HEK293 (cell line): Measurements from ENCODE around the gene NPC1.

Experiments used
- CTCF ChIA-PET: fragments of 350-600 bp; formaldehyde crosslinking; extraction: SDS; loops from one replicate; lab custom pipeline; 2021; ENCODE audit warnings: antibody characterized with exemption; lab: Yijun Ruan, JAX
- POLR2A ChIA-PET: fragments of 300-600 bp; formaldehyde crosslinking; extraction: SDS; loops from one replicate; lab custom pipeline; 2020; ENCODE audit warnings: antibody characterized with exemption, inconsistent platforms; lab: Yijun Ruan, JAX
- H3K27ac ChIP-seq: fragments of 200-500 bp; sonication (Bioruptor generic); 2 replicates; pipeline ENCODE4 v1.5.1; 2014; ENCODE audit warnings: low read depth, low read length, control low read depth, inconsistent platforms; ENCODE audit errors: extremely low read depth
- H3K36me3 ChIP-seq, 2 experiments: fragments of 200-500 bp in 1 of 2; sonication (Bioruptor generic) in 1 of 2; 1 replicate in 1 of 2; 2 replicates in 1 of 2; pipeline ENCODE4 v1.5.1; 2014 to 2017; ENCODE audit warnings: inconsistent platforms in 2 of 2, low read length in 2 of 2; ENCODE audit not compliant: control insufficient read depth in 2 of 2, insufficient read depth in 1 of 2
- H3K4me1 ChIP-seq: fragments of 200-500 bp; sonication (Bioruptor generic); 2 replicates; pipeline ENCODE4 v1.5.1; 2014; ENCODE audit warnings: mild to moderate bottlenecking, low read length, inconsistent platforms; ENCODE audit not compliant: control insufficient read depth, insufficient read depth
- H3K4me3 ChIP-seq: 2 replicates; pipeline ENCODE4 v1.5.1; 2011; ENCODE audit warnings: low read depth, mild to moderate bottlenecking, control low read depth, low read length, moderate library complexity
- H3K9me3 ChIP-seq: fragments of 200-500 bp; sonication (Bioruptor generic); 2 replicates; pipeline ENCODE4 v1.5.1; 2014; ENCODE audit warnings: low read depth, low read length, inconsistent platforms; ENCODE audit not compliant: control insufficient read depth, insufficient read depth
- GLIS1 ChIP-seq: fragments of 450-650 bp; formaldehyde crosslinking; IDR thresholded peaks from 2 replicates; pipeline ENCODE4 v1.5.1; 2016; ENCODE audit warnings: missing biosample characterization, missing genetic modification characterization
- IKZF3 ChIP-seq: fragments of 450-650 bp; IDR thresholded peaks from 2 replicates; pipeline ENCODE4 v1.5.0; 2018; ENCODE audit warnings: missing biosample characterization, mild to moderate bottlenecking, missing genetic modification characterization, moderate library complexity
- KLF10 ChIP-seq: fragments of 450-650 bp; IDR thresholded peaks from 2 replicates; pipeline ENCODE4 v1.5.1; 2018; ENCODE audit warnings: missing biosample characterization, mild to moderate bottlenecking, missing genetic modification characterization
- SP7 ChIP-seq: fragments of 450-650 bp; formaldehyde crosslinking; IDR thresholded peaks from 2 replicates; pipeline ENCODE4 v1.5.1; 2016; ENCODE audit warnings: missing biosample characterization, missing genetic modification characterization
- TCF7L2 ChIP-seq: IDR thresholded peaks from 2 replicates; pipeline ENCODE4 v1.6.1; 2011; ENCODE audit warnings: low read depth, mild to moderate bottlenecking, inconsistent platforms, low read length, moderate library complexity, borderline replicate concordance
- ZBTB7A ChIP-seq: fragments of 450-650 bp; formaldehyde crosslinking; IDR thresholded peaks from 2 replicates; pipeline ENCODE4 v1.5.1; 2016; ENCODE audit warnings: low read depth, missing biosample characterization, missing genetic modification characterization
- ZFHX2 ChIP-seq: fragments of 450-650 bp; formaldehyde crosslinking; conservative IDR thresholded peaks from 2 replicates; pipeline ENCODE4 v1.5.1; 2016; ENCODE audit warnings: missing biosample characterization, missing genetic modification characterization
- ZNF146 ChIP-seq: fragments of 450-650 bp; formaldehyde crosslinking; IDR thresholded peaks from 2 replicates; pipeline ENCODE4 v1.5.1; 2016; ENCODE audit warnings: missing biosample characterization, missing genetic modification characterization
- ZNF16 ChIP-seq: fragments of 450-650 bp; formaldehyde crosslinking; IDR thresholded peaks from 2 replicates; pipeline ENCODE4 v1.5.1; 2016; ENCODE audit warnings: low read depth, missing biosample characterization, missing genetic modification characterization
- ZNF221 ChIP-seq: fragments of 450-650 bp; formaldehyde crosslinking; IDR thresholded peaks from 2 replicates; pipeline ENCODE4 v1.5.1; 2017; ENCODE audit warnings: missing biosample characterization, missing genetic modification characterization, borderline replicate concordance
- ZNF335 ChIP-seq: fragments of 450-650 bp; formaldehyde crosslinking; conservative IDR thresholded peaks from 2 replicates; pipeline ENCODE4 v1.5.1; 2016; ENCODE audit warnings: missing biosample characterization, missing genetic modification characterization
- ZNF426 ChIP-seq: fragments of 450-650 bp; formaldehyde crosslinking; IDR thresholded peaks from 2 replicates; pipeline ENCODE4 v1.5.1; 2017; ENCODE audit warnings: missing biosample characterization, missing genetic modification characterization, mild to moderate bottlenecking, inconsistent platforms, moderate library complexity
- ZNF514 ChIP-seq: fragments of 450-650 bp; formaldehyde crosslinking; IDR thresholded peaks from 2 replicates; pipeline ENCODE4 v1.5.1; 2016; ENCODE audit warnings: missing biosample characterization, missing genetic modification characterization
- ZNF521 ChIP-seq: fragments of 450-650 bp; formaldehyde crosslinking; IDR thresholded peaks from 2 replicates; pipeline ENCODE4 v1.5.1; 2017; ENCODE audit warnings: missing biosample characterization, mild to moderate bottlenecking, missing genetic modification characterization
- ZNF530 ChIP-seq: fragments of 450-650 bp; formaldehyde crosslinking; IDR thresholded peaks from 2 replicates; pipeline ENCODE4 v1.5.1; 2016; ENCODE audit warnings: low read depth, missing biosample characterization, missing genetic modification characterization
- ZNF544 ChIP-seq: fragments of 450-650 bp; formaldehyde crosslinking; IDR thresholded peaks from 2 replicates; pipeline ENCODE4 v1.5.0; 2017; ENCODE audit warnings: missing biosample characterization, missing genetic modification characterization
- ZNF560 ChIP-seq: fragments of 450-650 bp; formaldehyde crosslinking; IDR thresholded peaks from 2 replicates; pipeline ENCODE4 v1.5.1; 2017; ENCODE audit warnings: missing biosample characterization, missing genetic modification characterization, borderline replicate concordance
- ZNF629 ChIP-seq: fragments of 450-650 bp; formaldehyde crosslinking; IDR thresholded peaks from 2 replicates; pipeline ENCODE4 v1.5.1; 2017; ENCODE audit warnings: missing biosample characterization, missing genetic modification characterization
- ZNF664 ChIP-seq: fragments of 450-650 bp; formaldehyde crosslinking; IDR thresholded peaks from 2 replicates; pipeline ENCODE4 v1.5.1; 2016; ENCODE audit warnings: missing biosample characterization, missing genetic modification characterization
- ZNF670 ChIP-seq: fragments of 450-650 bp; formaldehyde crosslinking; IDR thresholded peaks from 2 replicates; pipeline ENCODE4 v1.5.1; 2016; ENCODE audit warnings: missing biosample characterization, missing genetic modification characterization, low read depth
- ZNF776 ChIP-seq: fragments of 450-650 bp; formaldehyde crosslinking; IDR thresholded peaks from 2 replicates; pipeline ENCODE4 v1.5.0; 2017; ENCODE audit warnings: missing biosample characterization, missing genetic modification characterization, borderline replicate concordance
- ZSCAN30 ChIP-seq: fragments of 450-650 bp; IDR thresholded peaks from 2 replicates; pipeline ENCODE4 v1.5.1; 2018; ENCODE audit warnings: missing biosample characterization, mild to moderate bottlenecking, missing genetic modification characterization, moderate library complexity
- TF ChIP-seq, protein P1 (sequence below): fragments of 450-650 bp; formaldehyde crosslinking; IDR thresholded peaks from 2 replicates; pipeline ENCODE4 v1.5.1; 2017; ENCODE audit warnings: missing biosample characterization, mild to moderate bottlenecking, missing genetic modification characterization, moderate library complexity
- TF ChIP-seq, protein P2 (sequence below): fragments of 450-650 bp; formaldehyde crosslinking; IDR thresholded peaks from 2 replicates; pipeline ENCODE4 v1.5.1; 2016; ENCODE audit warnings: missing biosample characterization, missing genetic modification characterization, borderline replicate concordance
- TF ChIP-seq, protein P3 (sequence below): fragments of 450-650 bp; formaldehyde crosslinking; IDR thresholded peaks from 2 replicates; pipeline ENCODE4 v1.5.1; 2016; ENCODE audit warnings: missing biosample characterization, missing genetic modification characterization
- TF ChIP-seq, protein P4 (sequence below): fragments of 450-650 bp; formaldehyde crosslinking; IDR thresholded peaks from 2 replicates; pipeline ENCODE4 v1.5.1; 2017; ENCODE audit warnings: missing biosample characterization, missing genetic modification characterization
- TF ChIP-seq, protein P5 (sequence below): fragments of 450-650 bp; formaldehyde crosslinking; IDR thresholded peaks from 2 replicates; pipeline ENCODE4 v1.5.1; 2016; ENCODE audit warnings: missing biosample characterization, missing genetic modification characterization

NPC1 gene

DNA sequence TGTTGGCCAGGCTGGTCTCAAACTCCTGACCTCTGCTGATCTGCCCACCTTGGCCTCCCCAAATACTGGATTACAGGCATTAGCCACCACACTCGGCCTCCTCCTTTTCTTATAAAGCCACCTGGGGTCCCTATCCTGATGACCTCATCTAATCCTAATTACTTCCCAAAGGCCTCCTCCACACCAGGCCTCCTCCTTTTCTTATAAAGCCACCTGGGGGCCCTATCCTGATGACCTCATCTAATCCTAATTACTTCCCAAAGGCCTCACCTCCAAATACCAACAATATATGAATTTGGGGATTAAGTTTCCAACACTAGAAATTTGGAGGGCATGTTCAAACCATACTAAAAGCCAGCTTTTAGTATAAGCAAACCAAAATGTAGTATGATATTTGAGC, 92.7 kb downstream of the NPC1 start:
- ChIA-PET POLR2A (no interaction called here), CTCF (no interaction called here)
- TF ChIP-seq, protein P1, sequence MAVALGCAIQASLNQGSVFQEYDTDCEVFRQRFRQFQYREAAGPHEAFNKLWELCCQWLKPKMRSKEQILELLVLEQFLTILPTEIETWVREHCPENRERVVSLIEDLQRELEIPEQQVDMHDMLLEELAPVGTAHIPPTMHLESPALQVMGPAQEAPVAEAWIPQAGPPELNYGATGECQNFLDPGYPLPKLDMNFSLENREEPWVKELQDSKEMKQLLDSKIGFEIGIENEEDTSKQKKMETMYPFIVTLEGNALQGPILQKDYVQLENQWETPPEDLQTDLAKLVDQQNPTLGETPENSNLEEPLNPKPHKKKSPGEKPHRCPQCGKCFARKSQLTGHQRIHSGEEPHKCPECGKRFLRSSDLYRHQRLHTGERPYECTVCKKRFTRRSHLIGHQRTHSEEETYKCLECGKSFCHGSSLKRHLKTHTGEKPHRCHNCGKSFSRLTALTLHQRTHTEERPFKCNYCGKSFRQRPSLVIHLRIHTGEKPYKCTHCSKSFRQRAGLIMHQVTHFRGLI: no peak
- TF ChIP-seq ZBTB7A (tag by site-specific recombination) (no peak), ZNF544 (tag by site-specific recombination) (no peak), ZNF629 (peak; percentile 39; the same call in 1 of the 2 replicates), ZNF146 (tag by site-specific recombination) (no peak), ZNF426 (tag by site-specific recombination) (no peak), ZSCAN30 (tag by site-specific recombination) (no peak), ZFHX2 (peak; percentile 49), ZNF776 (tag by site-specific recombination) (no peak), ZNF530 (tag by site-specific recombination) (no peak), ZNF514 (no peak), KLF10 (tag by site-specific recombination) (no peak), ZNF335 (tag by site-specific recombination) (peak; percentile 40), ZNF560 (tag by site-specific recombination) (no peak), ZNF670 (tag by site-specific recombination) (no peak), ZNF664 (no peak), GLIS1 (tag by site-specific recombination) (peak; percentile 91), ZNF521 (tag by site-specific recombination) (no peak), TCF7L2 (no peak), ZNF16 (tag by site-specific recombination) (no peak), IKZF3 (0 out of 2 replicates have a peak, but pooled peaks have one; percentile 22), SP7 (tag by site-specific recombination) (no peak), ZNF221 (no peak)
- TF ChIP-seq, protein P2, sequence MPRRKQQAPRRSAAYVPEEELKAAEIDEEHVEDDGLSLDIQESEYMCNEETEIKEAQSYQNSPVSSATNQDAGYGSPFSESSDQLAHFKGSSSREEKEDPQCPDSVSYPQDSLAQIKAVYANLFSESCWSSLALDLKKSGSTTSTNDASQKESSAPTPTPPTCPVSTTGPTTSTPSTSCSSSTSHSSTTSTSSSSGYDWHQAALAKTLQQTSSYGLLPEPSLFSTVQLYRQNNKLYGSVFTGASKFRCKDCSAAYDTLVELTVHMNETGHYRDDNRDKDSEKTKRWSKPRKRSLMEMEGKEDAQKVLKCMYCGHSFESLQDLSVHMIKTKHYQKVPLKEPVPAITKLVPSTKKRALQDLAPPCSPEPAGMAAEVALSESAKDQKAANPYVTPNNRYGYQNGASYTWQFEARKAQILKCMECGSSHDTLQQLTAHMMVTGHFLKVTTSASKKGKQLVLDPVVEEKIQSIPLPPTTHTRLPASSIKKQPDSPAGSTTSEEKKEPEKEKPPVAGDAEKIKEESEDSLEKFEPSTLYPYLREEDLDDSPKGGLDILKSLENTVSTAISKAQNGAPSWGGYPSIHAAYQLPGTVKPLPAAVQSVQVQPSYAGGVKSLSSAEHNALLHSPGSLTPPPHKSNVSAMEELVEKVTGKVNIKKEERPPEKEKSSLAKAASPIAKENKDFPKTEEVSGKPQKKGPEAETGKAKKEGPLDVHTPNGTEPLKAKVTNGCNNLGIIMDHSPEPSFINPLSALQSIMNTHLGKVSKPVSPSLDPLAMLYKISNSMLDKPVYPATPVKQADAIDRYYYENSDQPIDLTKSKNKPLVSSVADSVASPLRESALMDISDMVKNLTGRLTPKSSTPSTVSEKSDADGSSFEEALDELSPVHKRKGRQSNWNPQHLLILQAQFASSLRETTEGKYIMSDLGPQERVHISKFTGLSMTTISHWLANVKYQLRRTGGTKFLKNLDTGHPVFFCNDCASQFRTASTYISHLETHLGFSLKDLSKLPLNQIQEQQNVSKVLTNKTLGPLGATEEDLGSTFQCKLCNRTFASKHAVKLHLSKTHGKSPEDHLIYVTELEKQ: no peak
- TF ChIP-seq, protein P3, sequence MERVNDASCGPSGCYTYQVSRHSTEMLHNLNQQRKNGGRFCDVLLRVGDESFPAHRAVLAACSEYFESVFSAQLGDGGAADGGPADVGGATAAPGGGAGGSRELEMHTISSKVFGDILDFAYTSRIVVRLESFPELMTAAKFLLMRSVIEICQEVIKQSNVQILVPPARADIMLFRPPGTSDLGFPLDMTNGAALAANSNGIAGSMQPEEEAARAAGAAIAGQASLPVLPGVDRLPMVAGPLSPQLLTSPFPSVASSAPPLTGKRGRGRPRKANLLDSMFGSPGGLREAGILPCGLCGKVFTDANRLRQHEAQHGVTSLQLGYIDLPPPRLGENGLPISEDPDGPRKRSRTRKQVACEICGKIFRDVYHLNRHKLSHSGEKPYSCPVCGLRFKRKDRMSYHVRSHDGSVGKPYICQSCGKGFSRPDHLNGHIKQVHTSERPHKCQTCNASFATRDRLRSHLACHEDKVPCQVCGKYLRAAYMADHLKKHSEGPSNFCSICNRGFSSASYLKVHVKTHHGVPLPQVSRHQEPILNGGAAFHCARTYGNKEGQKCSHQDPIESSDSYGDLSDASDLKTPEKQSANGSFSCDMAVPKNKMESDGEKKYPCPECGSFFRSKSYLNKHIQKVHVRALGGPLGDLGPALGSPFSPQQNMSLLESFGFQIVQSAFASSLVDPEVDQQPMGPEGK (tag by site-specific recombination): no peak
- TF ChIP-seq, protein P4, sequence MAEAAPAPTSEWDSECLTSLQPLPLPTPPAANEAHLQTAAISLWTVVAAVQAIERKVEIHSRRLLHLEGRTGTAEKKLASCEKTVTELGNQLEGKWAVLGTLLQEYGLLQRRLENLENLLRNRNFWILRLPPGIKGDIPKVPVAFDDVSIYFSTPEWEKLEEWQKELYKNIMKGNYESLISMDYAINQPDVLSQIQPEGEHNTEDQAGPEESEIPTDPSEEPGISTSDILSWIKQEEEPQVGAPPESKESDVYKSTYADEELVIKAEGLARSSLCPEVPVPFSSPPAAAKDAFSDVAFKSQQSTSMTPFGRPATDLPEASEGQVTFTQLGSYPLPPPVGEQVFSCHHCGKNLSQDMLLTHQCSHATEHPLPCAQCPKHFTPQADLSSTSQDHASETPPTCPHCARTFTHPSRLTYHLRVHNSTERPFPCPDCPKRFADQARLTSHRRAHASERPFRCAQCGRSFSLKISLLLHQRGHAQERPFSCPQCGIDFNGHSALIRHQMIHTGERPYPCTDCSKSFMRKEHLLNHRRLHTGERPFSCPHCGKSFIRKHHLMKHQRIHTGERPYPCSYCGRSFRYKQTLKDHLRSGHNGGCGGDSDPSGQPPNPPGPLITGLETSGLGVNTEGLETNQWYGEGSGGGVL (tag by site-specific recombination): peak; percentile 69
- TF ChIP-seq, protein P5, sequence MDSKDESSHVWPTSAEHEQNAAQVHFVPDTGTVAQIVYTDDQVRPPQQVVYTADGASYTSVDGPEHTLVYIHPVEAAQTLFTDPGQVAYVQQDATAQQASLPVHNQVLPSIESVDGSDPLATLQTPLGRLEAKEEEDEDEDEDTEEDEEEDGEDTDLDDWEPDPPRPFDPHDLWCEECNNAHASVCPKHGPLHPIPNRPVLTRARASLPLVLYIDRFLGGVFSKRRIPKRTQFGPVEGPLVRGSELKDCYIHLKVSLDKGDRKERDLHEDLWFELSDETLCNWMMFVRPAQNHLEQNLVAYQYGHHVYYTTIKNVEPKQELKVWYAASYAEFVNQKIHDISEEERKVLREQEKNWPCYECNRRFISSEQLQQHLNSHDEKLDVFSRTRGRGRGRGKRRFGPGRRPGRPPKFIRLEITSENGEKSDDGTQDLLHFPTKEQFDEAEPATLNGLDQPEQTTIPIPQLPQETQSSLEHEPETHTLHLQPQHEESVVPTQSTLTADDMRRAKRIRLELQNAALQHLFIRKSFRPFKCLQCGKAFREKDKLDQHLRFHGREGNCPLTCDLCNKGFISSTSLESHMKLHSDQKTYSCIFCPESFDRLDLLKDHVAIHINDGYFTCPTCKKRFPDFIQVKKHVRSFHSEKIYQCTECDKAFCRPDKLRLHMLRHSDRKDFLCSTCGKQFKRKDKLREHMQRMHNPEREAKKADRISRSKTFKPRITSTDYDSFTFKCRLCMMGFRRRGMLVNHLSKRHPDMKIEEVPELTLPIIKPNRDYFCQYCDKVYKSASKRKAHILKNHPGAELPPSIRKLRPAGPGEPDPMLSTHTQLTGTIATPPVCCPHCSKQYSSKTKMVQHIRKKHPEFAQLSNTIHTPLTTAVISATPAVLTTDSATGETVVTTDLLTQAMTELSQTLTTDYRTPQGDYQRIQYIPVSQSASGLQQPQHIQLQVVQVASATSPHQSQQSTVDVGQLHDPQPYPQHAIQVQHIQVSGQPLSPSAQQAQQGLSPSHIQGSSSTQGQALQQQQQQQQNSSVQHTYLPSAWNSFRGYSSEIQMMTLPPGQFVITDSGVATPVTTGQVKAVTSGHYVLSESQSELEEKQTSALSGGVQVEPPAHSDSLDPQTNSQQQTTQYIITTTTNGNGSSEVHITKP: no peak

More for the DNA sequence above, 92.7 kb downstream of the NPC1 start:
- no peak overlapping the region for H3K4me3 ChIP-seq
- H3K27ac ChIP-seq: no peak overlapping the region
- H3K36me3 ChIP-seq: no peaks in the 10 kb centered on the region
- no peaks in the 10 kb centered on the region for H3K9me3 ChIP-seq
- H3K4me1 ChIP-seq: no peaks in the 10 kb centered on the region
